ENCODE data around the gene POC1B.

POC1B gene

GRCh38 chr12:89392391-89392790 is 133.5 kb downstream of the POC1B start:
- no peak for FAIRE-seq
- TF ChIP-seq SPI1 (IDR thresholded peaks at IDR 0.05; ENCODE audit: low read depth, low read length) (no peak), POLR2AphosphoS5 (IDR thresholded peaks at IDR 0.05; ENCODE audit: low read depth, low read length) (no peak), POLR2A (IDR thresholded peaks at IDR 0.05; ENCODE audit: low read depth, low read length) (no peak), PAX5 (IDR thresholded peaks at IDR 0.05; ENCODE audit: insufficient read depth, low read length, severe bottlenecking) (no peak), POU2F2 (IDR thresholded peaks at IDR 0.05; ENCODE audit: low read depth, low read length) (no peak), TAF1 (IDR thresholded peaks at IDR 0.05; ENCODE audit: low read depth, low read length) (no peak)
- DNase-seq (ENCODE audit: insufficient read length, low spot score): no peak

GRCh38 chr12:89391726-89392336 is 134.0 kb downstream of the POC1B start:
- no peak for TF ChIP-seq POLR2AphosphoS5 (IDR thresholded peaks at IDR 0.05; ENCODE audit: low read depth, low read length)
- TF ChIP-seq POLR2A (IDR thresholded peaks at IDR 0.05; ENCODE audit: low read depth, low read length): no peak
- no peak for FAIRE-seq
- DNase-seq (ENCODE audit: insufficient read length, low spot score): no peak

GRCh38 chr12:89390802-89391673 is 134.8 kb downstream of the POC1B start:
- no peak for TF ChIP-seq PAX5 (IDR thresholded peaks at IDR 0.05; ENCODE audit: insufficient read depth, low read length, severe bottlenecking)
- no peak for TF ChIP-seq POLR2A (IDR thresholded peaks at IDR 0.05; ENCODE audit: low read depth, low read length)
- no peak for TF ChIP-seq SPI1 (IDR thresholded peaks at IDR 0.05; ENCODE audit: low read depth, low read length)
- no peak for TF ChIP-seq POLR2AphosphoS5 (IDR thresholded peaks at IDR 0.05; ENCODE audit: low read depth, low read length)
- TF ChIP-seq POU2F2 (IDR thresholded peaks at IDR 0.05; ENCODE audit: low read depth, low read length): no peak
- FAIRE-seq (no peak), DNase-seq (ENCODE audit: insufficient read length, low spot score) (no peak)

- FAIRE-seq: no peak
- TF ChIP-seq SPI1 (IDR thresholded peaks at IDR 0.05; ENCODE audit: low read depth, low read length): no peak
- TF ChIP-seq TAF1 (IDR thresholded peaks at IDR 0.05; ENCODE audit: low read depth, low read length): no peak
Observed at GRCh38 chr12:89389755-89390661, 135.8 kb downstream of the POC1B start.

GRCh38 chr12:89386138-89386537 is 139.7 kb downstream of the POC1B start:
- FAIRE-seq (no peak), DNase-seq (ENCODE audit: insufficient read length, low spot score) (no peak)
- no peak for TF ChIP-seq POU2F2 (IDR thresholded peaks at IDR 0.05; ENCODE audit: low read depth, low read length)
- TF ChIP-seq TAF1 (IDR thresholded peaks at IDR 0.05; ENCODE audit: low read depth, low read length): no peak
- TF ChIP-seq POLR2A (IDR thresholded peaks at IDR 0.05; ENCODE audit: low read depth, low read length): no peak
- TF ChIP-seq SPI1 (IDR thresholded peaks at IDR 0.05; ENCODE audit: low read depth, low read length): no peak
- no peak for TF ChIP-seq POLR2AphosphoS5 (IDR thresholded peaks at IDR 0.05; ENCODE audit: low read depth, low read length)
- no peak for TF ChIP-seq PAX5 (IDR thresholded peaks at IDR 0.05; ENCODE audit: insufficient read depth, low read length, severe bottlenecking)

More at GRCh38 chr12:89389755-89390661, 135.8 kb downstream of the POC1B start:
- DNase-seq (ENCODE audit: insufficient read length, low spot score): no peak

GRCh38 chr12:89384807-89385206 is 141.0 kb downstream of the POC1B start:
- DNase-seq (ENCODE audit: insufficient read length, low spot score) (no peak), FAIRE-seq (no peak)

GRCh38 chr12:89384050-89384758 is 141.6 kb downstream of the POC1B start:
- TF ChIP-seq POU2F2 (IDR thresholded peaks at IDR 0.05; ENCODE audit: low read depth, low read length) (no peak), TAF1 (IDR thresholded peaks at IDR 0.05; ENCODE audit: low read depth, low read length) (no peak), POLR2A (IDR thresholded peaks at IDR 0.05; ENCODE audit: low read depth, low read length) (no peak), SPI1 (IDR thresholded peaks at IDR 0.05; ENCODE audit: low read depth, low read length) (no peak)
- DNase-seq (ENCODE audit: insufficient read length, low spot score) (no peak), FAIRE-seq (no peak)

More at GRCh38 chr12:89384807-89385206, 141.0 kb downstream of the POC1B start:
- TF ChIP-seq PAX5 (IDR thresholded peaks at IDR 0.05; ENCODE audit: insufficient read depth, low read length, severe bottlenecking): no peak
- TF ChIP-seq TAF1 (IDR thresholded peaks at IDR 0.05; ENCODE audit: low read depth, low read length): no peak
- TF ChIP-seq POU2F2 (IDR thresholded peaks at IDR 0.05; ENCODE audit: low read depth, low read length): no peak
- TF ChIP-seq SPI1 (IDR thresholded peaks at IDR 0.05; ENCODE audit: low read depth, low read length): no peak
- no peak for TF ChIP-seq POLR2AphosphoS5 (IDR thresholded peaks at IDR 0.05; ENCODE audit: low read depth, low read length)
- TF ChIP-seq POLR2A (IDR thresholded peaks at IDR 0.05; ENCODE audit: low read depth, low read length): no peak

GRCh38 chr12:89383235-89384049 is 142.4 kb downstream of the POC1B start:
- no peak for DNase-seq (ENCODE audit: insufficient read length, low spot score)

More at GRCh38 chr12:89383235-89384049, 142.4 kb downstream of the POC1B start:
- no peak for TF ChIP-seq POLR2AphosphoS5 (IDR thresholded peaks at IDR 0.05; ENCODE audit: low read depth, low read length)
- no peak for TF ChIP-seq SPI1 (IDR thresholded peaks at IDR 0.05; ENCODE audit: low read depth, low read length)
- no peak for TF ChIP-seq POU2F2 (IDR thresholded peaks at IDR 0.05; ENCODE audit: low read depth, low read length)
- no peak for TF ChIP-seq TAF1 (IDR thresholded peaks at IDR 0.05; ENCODE audit: low read depth, low read length)
- TF ChIP-seq PAX5 (IDR thresholded peaks at IDR 0.05; ENCODE audit: insufficient read depth, low read length, severe bottlenecking): no peak
- no peak for TF ChIP-seq POLR2A (IDR thresholded peaks at IDR 0.05; ENCODE audit: low read depth, low read length)
- FAIRE-seq: no peak
